SK-N-DZ (cell line): Measurements from ENCODE around the gene NSUN2.

Experiments used
- DNase-seq: peaks from one replicate; pipeline ENCODE4 v3.0.0-alpha.2; 2015; ENCODE audit warnings: low spot score

NSUN2 gene

DNA sequence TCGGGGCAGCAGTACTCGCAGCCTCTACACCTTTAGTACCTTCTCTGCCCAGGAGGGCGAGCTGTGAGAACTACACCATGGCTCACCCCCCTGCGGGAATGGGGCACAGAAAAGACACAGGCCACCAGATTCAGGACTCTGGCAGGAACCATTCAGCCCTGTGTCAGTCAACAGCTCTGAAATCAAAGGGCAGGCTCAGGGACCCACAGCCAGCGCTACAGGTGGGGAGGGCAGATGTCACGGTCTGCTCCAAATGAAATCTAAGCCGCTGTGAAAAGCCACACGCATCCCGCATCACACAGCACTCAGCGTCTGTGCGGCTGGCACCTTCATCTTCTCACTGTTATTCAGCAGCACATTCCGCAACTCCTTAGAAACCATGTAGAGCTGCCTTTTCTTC is 27.9 kb downstream of the NSUN2 start:
- no peak for DNase-seq

DNA sequence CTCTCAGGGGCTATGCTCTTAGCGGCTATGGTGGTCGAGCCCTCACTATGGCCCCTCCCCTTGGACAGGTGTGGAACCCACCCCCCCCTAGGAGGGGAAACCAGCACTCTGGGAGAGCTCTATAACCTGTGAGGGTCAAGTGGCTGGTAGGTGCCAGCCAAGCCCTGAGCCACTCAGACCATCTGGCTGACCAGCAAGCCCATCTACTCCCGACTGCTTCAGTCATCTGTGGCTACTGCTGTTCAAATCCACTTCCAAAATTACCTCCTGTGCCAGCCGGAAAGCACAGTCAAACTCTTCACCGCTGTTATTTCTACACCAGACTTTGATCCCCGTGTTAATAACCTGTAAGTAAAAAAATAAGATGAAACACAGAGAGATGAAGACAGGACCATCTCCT is 28.5 kb downstream of the NSUN2 start:
- no peak for DNase-seq

- DNase-seq, result no peak
Observed at GRCh38 chr5:6603643-6604042, 29.2 kb downstream of the NSUN2 start.

GRCh38 chr5:6602441-6602840 is 30.4 kb downstream of the NSUN2 start:
- no peak for DNase-seq

GRCh38 chr5:6601816-6602215 is 31.0 kb downstream of the NSUN2 start:
- no peak for DNase-seq

DNA sequence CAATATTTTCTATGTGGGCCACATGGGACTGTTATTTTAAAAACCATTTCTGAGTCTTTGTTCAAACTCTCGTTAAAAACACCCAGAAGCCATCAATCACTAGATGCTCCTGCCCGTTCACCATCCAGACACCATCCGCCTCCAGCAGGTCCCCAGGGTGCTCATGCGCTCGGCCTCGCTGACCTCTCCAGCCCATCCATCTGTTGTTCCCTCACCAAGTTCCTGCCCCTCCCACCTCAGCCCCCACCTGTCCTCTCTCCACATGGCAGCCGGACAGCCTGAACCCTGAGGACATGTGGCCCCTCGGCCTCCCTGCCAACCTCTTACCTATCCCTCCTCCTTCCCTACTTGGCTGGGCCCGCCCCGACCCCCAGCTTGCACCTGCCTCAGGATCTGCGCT is 31.6 kb downstream of the NSUN2 start:
- no peak for DNase-seq

- no peak for DNase-seq
Observed at GRCh38 chr5:6599739-6600138, 33.1 kb downstream of the NSUN2 start.

- no peak for DNase-seq
Observed at GRCh38 chr5:6598351-6598900, 34.4 kb downstream of the NSUN2 start.

GRCh38 chr5:6597557-6597956 is 35.3 kb downstream of the NSUN2 start:
- no peak for DNase-seq

GRCh38 chr5:6596388-6596787 is 36.5 kb downstream of the NSUN2 start:
- no peak for DNase-seq

- DNase-seq, result no peak
Observed at GRCh38 chr5:6595405-6595804, 37.4 kb downstream of the NSUN2 start.

GRCh38 chr5:6594066-6594465 is 38.8 kb downstream of the NSUN2 start:
- DNase-seq, result no peak

DNA sequence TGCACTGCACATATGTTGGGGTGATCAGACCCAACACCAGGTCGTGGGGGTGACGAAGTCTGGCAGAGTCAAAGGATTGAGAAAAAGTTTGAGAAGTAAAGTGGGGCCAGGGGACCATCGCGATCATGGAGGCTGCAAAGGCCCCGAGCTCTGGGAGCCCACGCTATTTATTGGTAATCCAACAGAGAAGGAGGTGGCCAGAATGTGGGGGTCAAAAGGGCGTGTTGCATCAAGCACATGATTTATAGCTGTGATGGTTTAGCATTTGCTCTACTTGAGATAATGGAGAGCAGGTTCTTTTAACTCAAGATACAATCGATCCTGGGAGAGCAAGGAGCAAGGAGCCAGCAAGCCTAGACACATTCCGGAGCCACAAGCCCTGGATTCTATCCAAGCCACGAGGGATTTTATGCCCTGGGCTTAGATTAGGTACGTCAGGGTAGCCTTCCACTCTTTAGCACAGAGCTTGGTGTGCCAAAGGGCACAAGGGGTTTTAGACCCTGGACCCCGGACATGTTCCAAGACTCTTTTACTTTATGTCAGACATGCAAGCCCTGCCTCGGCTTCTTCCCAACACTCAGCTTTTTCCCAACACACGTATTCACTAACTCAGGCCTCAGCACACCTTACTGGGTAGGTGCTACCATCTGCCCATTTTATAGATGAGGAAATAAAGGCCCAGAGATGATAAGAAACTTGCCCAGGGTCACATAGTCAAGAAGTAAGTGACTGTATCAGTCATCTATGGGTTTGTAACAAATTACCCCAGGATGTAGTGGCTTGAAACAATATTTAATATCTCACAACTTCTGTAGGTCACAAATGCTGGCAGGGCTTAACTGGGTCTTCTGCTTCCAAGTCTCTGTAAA is 39.5 kb downstream of the NSUN2 start:
- no peak for DNase-seq

GRCh38 chr5:6592601-6593000 is 40.2 kb downstream of the NSUN2 start:
- no peak for DNase-seq

GRCh38 chr5:6591671-6592288 is 41.1 kb downstream of the NSUN2 start:
- DNase-seq, result no peak

GRCh38 chr5:6590581-6590980 is 42.3 kb downstream of the NSUN2 start:
- DNase-seq, result no peak

- no peak for DNase-seq
Observed at GRCh38 chr5:6587171-6587570, 45.7 kb downstream of the NSUN2 start.

GRCh38 chr5:6586647-6587042 is 46.2 kb downstream of the NSUN2 start:
- no peak for DNase-seq

DNA sequence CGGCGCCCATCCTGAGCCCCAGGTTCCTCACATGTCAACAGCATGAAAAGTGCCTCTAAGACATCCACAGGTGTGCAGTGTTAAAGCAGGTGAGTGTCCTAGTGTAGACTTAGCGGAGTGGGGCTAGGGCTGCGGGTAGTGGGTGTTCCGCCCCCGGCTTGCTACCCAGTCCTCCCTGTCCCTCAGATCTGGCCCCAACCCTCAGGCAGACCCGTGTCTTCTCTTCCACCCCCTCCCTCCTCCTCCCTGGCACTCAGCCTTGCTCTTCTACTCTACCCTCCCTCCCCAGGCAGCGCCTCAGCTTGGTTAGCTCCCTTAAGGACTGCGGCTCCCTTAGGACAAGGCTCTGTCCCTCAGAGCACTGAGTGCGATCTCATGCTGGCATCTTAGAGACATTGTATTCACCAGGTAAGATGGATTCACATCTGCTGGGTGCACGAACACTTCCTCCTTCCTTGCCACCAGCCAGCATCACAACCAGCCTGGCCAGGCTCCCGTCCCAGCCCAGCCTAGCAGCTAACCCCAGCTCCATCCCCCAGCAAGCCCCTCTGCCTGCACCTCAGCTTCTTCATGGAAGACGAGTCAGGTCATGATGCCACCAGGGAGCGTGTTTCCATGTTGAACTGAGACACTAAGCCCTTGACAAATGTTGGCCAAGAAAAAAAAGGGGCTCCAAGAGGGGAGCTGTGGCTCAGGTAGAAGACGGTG is 46.8 kb downstream of the NSUN2 start:
- DNase-seq, result no peak

GRCh38 chr5:6585168-6585567 is 47.7 kb downstream of the NSUN2 start:
- no peak for DNase-seq

DNA sequence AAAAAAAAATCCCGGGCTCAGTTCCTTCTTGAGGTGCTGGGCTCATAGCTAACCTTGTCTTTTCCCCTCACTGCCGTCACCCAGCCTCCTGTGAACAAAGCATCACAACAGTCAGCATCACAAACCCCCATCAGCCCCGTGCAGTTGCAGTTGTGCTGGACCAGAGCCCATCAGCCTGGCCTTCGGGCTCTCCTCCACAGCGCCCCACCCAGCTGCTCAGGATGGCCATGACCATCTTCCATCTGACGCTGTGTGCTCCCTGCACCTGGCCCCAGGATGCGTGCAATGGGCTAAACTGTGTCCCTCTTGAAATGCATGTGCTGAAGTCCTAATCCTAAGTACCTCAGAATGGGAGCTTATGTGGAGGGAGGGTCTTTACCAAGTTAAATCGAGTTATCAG is 48.1 kb downstream of the NSUN2 start:
- no peak for DNase-seq

GRCh38 chr5:6584101-6584645 is 48.7 kb downstream of the NSUN2 start:
- DNase-seq, result no peak
